Smooth muscle cell of the pulmonary artery (primary cell): Measurements from ENCODE around the gene TIMM8B. TPM values are rescaled to one million over a fixed set of nuclear protein-coding genes. Genes with fewer than 3 reads are reported as not detected.

Experiments used
- total RNA-seq: library from RNA; depleted of rRNA; stranded (reverse); fragments of >200 nt; gene quantifications from 2 replicates; pipeline ENCODE4 v1.2.3, GENCODE V29; 2014

Gene TIMM8B, protein sequence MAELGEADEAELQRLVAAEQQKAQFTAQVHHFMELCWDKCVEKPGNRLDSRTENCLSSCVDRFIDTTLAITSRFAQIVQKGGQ
- 27.2 and 32.2 TPM in 2 replicates for total RNA-seq

DNA sequence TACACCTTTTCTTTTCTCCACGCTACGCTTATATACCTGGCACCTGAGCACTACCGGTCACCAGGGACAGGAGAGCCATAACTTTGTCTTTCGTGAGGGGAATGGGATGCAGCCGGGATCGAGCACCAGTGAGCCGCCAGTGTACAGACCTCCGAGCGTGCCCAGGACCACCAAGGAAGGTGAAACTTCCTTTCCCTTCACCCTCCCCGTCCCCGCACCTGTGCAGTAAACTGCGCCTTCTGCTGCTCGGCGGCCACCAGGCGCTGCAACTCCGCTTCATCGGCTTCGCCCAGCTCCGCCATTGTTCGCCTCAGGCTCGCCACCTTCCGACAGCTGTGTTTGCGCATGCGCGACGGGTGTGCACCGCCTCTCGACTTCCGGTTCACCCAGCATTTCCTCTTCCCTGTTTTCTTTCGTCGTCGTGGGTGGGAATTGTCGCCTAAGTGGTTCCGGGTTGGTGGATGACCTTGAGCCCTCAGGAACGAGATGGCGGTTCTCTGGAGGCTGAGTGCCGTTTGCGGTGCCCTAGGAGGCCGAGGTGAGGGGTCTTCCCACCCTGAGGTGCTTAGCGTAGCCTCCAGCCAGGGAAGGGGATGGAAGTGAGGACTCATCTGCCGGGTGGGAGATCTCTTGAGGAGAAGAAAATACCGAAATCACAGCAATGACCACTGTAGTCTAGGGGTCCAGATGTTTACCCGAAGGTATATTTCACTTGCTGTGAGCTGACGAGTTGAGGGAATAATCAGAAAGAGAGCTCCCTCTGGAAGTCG is at the start of gene TIMM8B, which contains the start of gene SDHD:
TIMM8B (minus strand) TSS at position 335 of the 770 bp plus-strand sequence; CDS start at position 302, 33 bp downstream.
SDHD (plus strand) TSS at position 452 of the 770 bp plus-strand sequence; CDS start at position 487, 35 bp downstream.

DNA sequence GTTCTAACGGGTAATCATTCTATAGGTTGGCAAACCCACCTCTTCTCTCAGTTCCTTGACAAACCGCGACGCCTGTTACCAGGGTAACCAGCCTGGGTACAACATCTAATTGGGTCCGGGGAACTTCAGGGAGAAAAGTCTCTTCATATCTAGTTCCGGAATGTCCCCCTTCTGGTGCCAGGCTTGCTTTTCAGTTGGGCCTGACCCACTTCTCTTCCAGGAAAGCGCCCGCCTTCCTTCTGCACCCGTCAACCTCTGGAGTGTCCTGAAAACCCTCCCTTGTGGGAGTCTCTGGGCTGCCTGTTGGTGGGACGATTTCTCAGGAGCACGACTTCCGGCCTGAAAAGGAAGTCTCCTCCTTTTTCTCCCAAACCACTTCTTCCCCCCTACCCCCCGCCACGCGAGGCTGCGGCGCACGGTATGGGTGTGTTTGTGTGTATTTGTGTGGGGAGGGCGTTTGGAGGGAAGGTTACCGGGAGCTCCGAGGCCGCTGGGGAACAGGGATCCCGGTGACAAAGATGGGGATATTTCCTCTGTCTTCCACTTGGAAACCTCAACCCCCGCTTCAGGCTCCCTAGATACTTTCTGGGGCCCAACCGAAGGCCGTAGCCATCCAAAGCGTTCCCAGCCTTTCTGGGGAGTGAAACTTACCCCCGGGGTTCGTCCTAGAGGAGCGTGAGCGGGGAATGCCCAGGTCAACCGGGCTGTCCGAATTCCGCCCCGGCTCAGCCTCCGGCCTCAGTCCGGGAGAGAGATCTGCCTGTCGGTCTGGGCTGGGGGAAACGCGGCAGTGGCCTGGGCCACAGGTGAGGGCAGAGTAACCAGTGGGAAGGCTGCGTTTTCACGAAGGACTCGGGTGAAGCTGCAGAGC is 12.4 kb downstream of the TIMM8B start, which contains the start of the genes NKAPD1 and PIH1D2:
NKAPD1 (plus strand) TSS at position 359 of the 871 bp plus-strand sequence. CDS start 1,276 bp downstream, outside the sequence.
PIH1D2 (minus strand) TSS at position 77 of the 871 bp plus-strand sequence. CDS start 843 bp downstream, outside the sequence.

Other genes starting within 250 kb of the TIMM8B start
- 37.7 and 38.3 TPM in 2 replicates for gene ALG9, start 215.2 kb downstream of the TIMM8B start, total RNA-seq
- gene FDXACB1, start 207.6 kb downstream of the TIMM8B start, total RNA-seq, result 1.9 and 3.2 TPM in 2 replicates
- 10.1 and 11.6 TPM in 2 replicates for gene CFAP68, start 207.2 kb downstream of the TIMM8B start, total RNA-seq
- 34.2 and 73.0 TPM in 2 replicates for gene CRYAB, start 175.0 kb downstream of the TIMM8B start, total RNA-seq
- gene HSPB2, start 174.0 kb downstream of the TIMM8B start, total RNA-seq, result 0.79 and 1.4 TPM in 2 replicates
- gene C11orf52, start 167.8 kb downstream of the TIMM8B start, total RNA-seq, result 0.23 and 0.72 TPM in 2 replicates
- gene DIXDC1, start 149.4 kb downstream of the TIMM8B start, total RNA-seq, result 22.3 and 31.8 TPM in 2 replicates
- 30.8 and 31.0 TPM in 2 replicates for gene DLAT, start 61.3 kb downstream of the TIMM8B start, total RNA-seq
- gene PIH1D2, start 12.7 kb downstream of the TIMM8B start, total RNA-seq, result 0.66 and 2.4 TPM in 2 replicates
- 16.1 and 19.4 TPM in 2 replicates for gene NKAPD1, start 12.5 kb downstream of the TIMM8B start, total RNA-seq
- gene SDHD, start 117 bp upstream of the TIMM8B start, total RNA-seq, result 158 and 181 TPM in 2 replicates
- 0.07 and 0.23 TPM in 2 replicates for gene IL18, start 77.3 kb upstream of the TIMM8B start, total RNA-seq
- gene TEX12, start 80.6 kb upstream of the TIMM8B start, total RNA-seq, result 0.20 TPM in 1 of 2 replicates, not detected in the other
- gene BCO2, start 88.8 kb upstream of the TIMM8B start, total RNA-seq, result 1.4 and 1.6 TPM in 2 replicates
- 30.6 and 33.0 TPM in 2 replicates for gene PTS, start 139.7 kb upstream of the TIMM8B start, total RNA-seq
- gene PLET1, start 174.1 kb upstream of the TIMM8B start, total RNA-seq, result not detected in 2 replicates